ENCODE results near the gene TIMM17B. TPM values are rescaled to one million over a fixed set of nuclear protein-coding genes. Genes with fewer than 3 reads are reported as not detected.

TIMM17B gene
- total and polyA plus RNA-seq, 2 of the 8 experiments (the other 6 are each of a cell fraction or from before 2014, with no cell fraction given), result 77.8 to 246 TPM

DNA sequence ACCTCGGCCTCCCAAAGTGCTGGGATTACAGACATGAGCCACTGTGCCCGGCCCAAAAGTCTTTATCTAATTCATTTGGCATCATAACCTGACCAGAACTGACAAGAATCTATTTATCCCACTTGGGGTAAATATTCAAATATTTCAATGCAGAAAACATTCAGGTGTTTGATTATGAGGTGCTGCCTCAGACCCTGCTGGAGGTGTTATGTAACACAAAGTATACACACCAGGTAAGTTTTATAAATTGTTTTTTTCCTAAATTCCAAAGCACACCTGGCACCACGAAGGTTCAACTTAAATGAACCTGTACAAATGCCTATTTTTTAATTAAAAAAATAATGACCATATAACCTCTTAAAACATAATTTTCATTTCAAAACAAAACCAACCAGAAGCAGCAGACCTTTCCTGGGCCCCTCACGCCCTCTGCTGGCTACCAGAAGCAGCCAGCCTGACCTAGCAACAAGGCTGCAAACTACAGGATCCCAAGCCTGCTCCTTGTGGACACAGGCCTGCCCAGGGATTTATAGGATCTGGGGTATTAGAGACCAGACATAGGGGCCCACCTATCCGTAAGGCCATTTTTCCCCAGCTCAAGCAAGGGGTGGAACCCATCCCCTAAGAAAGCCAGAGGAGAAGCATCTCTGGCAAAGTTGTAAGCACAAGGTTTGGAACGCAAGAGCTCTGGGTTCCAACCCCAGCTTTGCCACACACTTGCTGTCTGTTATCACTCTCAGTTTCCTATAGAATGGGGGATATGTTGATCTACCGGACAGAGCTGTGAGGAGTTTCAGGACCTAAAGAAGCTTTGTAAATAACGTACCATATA lies 48.2 kb upstream of the TIMM17B start:
- Histone ChIP-seq H3K56ac (replicated peaks; ENCODE audit: insufficient read length, low read depth, low read length) (no peak overlapping the region), H3K9me3 (ENCODE audit: insufficient read depth in 2 of 2, low read depth in 1 of 2, low read length in 1 of 2) (no peaks in the 10 kb centered on the region), H3K14ac (ENCODE audit: insufficient read length) (no peak overlapping the region), H3K4me2 (ENCODE audit: insufficient read depth in 1 of 2, low read depth in 2 of 2, low read length in 2 of 2) (no peak overlapping the region), H2BK12ac (ENCODE audit: low read depth, low read length) (no peak overlapping the region), H4K5ac (ENCODE audit: insufficient read length, low read depth, low read length) (no peak overlapping the region), H3K79me2 (ENCODE audit: control insufficient read depth in 1 of 2, insufficient read depth in 2 of 2, low read length in 2 of 2) (peaks cover 0 to 47% of the 10 kb centered on the region in 2 experiments; a peak in 2 of 4 replicates), H3K23me2 (ENCODE audit: low read depth, low read length) (no peaks in the 10 kb centered on the region; the same call in 1 of the 2 replicates), H2BK120ac (replicated peaks; ENCODE audit: low read depth, low read length) (no peak overlapping the region), H2BK5ac (ENCODE audit: low read depth, low read length) (no peak overlapping the region), H3K27ac (ENCODE audit: low read depth, low read length) (no peak overlapping the region), H3K79me1 (ENCODE audit: low read depth, low read length) (no peaks in the 10 kb centered on the region), H3K27me3 (replicated peaks in 1 of 4; ENCODE audit: control insufficient read depth in 3 of 4, extremely low read depth in 1 of 4, insufficient read depth in 3 of 4, low read length in 3 of 4) (no peaks in the 10 kb centered on the region), H2BK15ac (ENCODE audit: low read length) (no peak overlapping the region), H3K23ac (ENCODE audit: insufficient read length) (no peak overlapping the region), H3K36me3 (ENCODE audit: control insufficient read depth in 2 of 4, insufficient read depth in 4 of 4, low read length in 3 of 4) (peaks cover 0 to 6% (median 0%) of the 10 kb centered on the region in 4 experiments; a peak in 3 of 8 replicates), H4K91ac (replicated peaks; ENCODE audit: insufficient read length, low read length) (no peak overlapping the region), H4K20me1 (replicated peaks in 1 of 2; ENCODE audit: control insufficient read depth in 1 of 2, insufficient read depth in 2 of 2, low read length in 2 of 2) (peaks cover 0 to 15% of the 10 kb centered on the region in 2 experiments), H2AK5ac (ENCODE audit: low read depth, low read length) (no peak overlapping the region), H3K4me1 (replicated peaks in 1 of 4; ENCODE audit: control insufficient read depth in 3 of 4, insufficient read depth in 4 of 4, low read length in 3 of 4) (0 out of 7 replicates have a peak, but pooled peaks cover 0 to 2% (median 0%) of the 10 kb centered on the region in 4 experiments), H3K9ac (replicated peaks in 1 of 4; ENCODE audit: extremely low read depth in 1 of 4, low read depth in 3 of 4, low read length in 3 of 4) (no peak overlapping the region), H3K4ac (replicated peaks; ENCODE audit: insufficient read length, low read depth, low read length) (no peak overlapping the region), H4K8ac (ENCODE audit: extremely low read depth, insufficient read depth, low read length) (no peak overlapping the region), H2AFZ (ENCODE audit: low read length) (no peak overlapping the region), H2BK20ac (ENCODE audit: low read length) (no peak overlapping the region), H3K4me3 (ENCODE audit: extremely low read depth in 1 of 4, insufficient read depth in 2 of 4, low read depth in 3 of 4, low read length in 4 of 4) (no peak overlapping the region), H3K18ac (ENCODE audit: extremely low read depth, low read length) (no peak overlapping the region)
- ChIA-PET CTCF (ENCODE audit: partially characterized antibody) (interaction anchor here (0.6 to 1.9 kb wide), 12 partner anchors 8 to 339 kb away, joined by 3 to 12 read pairs (median 3); no protein-coding TSS in a partner anchor), POLR2A (ENCODE audit: partially characterized antibody) (interaction anchor here (1.0 to 1.7 kb wide), 8 partner anchors 12 to 36 kb away, joined by 3 to 15 read pairs (median 4); partner anchors contain the start of genes OTUD5 and SLC35A2)
- DNase-seq (ENCODE audit: low read depth in 1 of 2, low spot score in 2 of 2), result peak in 1 of 2 experiments; percentile 47
- peak; percentile 96 for FAIRE-seq
- TF ChIP-seq TAF7 (optimal IDR thresholded peaks at IDR 0.05; ENCODE audit: borderline replicate concordance, low read depth, low read length) (no peak), RAD21 (IDR thresholded peaks at IDR 0.05 in 1 of 2, conservative IDR thresholded peaks at IDR 0.05 in 1 of 2; ENCODE audit: low read depth in 2 of 2, low read length in 2 of 2) (peak; percentile 69 to 81), RFX5 (IDR thresholded peaks at IDR 0.05; ENCODE audit: borderline replicate concordance, low read depth, low read length) (peak; percentile 58)
- TF ChIP-seq, protein P1, sequence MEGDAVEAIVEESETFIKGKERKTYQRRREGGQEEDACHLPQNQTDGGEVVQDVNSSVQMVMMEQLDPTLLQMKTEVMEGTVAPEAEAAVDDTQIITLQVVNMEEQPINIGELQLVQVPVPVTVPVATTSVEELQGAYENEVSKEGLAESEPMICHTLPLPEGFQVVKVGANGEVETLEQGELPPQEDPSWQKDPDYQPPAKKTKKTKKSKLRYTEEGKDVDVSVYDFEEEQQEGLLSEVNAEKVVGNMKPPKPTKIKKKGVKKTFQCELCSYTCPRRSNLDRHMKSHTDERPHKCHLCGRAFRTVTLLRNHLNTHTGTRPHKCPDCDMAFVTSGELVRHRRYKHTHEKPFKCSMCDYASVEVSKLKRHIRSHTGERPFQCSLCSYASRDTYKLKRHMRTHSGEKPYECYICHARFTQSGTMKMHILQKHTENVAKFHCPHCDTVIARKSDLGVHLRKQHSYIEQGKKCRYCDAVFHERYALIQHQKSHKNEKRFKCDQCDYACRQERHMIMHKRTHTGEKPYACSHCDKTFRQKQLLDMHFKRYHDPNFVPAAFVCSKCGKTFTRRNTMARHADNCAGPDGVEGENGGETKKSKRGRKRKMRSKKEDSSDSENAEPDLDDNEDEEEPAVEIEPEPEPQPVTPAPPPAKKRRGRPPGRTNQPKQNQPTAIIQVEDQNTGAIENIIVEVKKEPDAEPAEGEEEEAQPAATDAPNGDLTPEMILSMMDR (IDR thresholded peaks at IDR 0.05; ENCODE audit: control extremely low read depth in 1 of 3, insufficient read depth in 1 of 3, low read depth in 1 of 3, low read length in 3 of 3), result peak; percentile 69 to 81 (median 78)
- WGBS, 2 experiments (ENCODE audit: extremely low coverage in 1 of 2, insufficient coverage in 1 of 2, insufficient read length in 1 of 2, insufficient replicate concordance in 2 of 2, low coverage in 1 of 2, low lambda C conversion rate in 2 of 2, missing lambda C conversion rate in 1 of 2), result 69% methylated on average over 7 of the region's 8 CpGs; no CpG with 5 or more reads in 1 of the 2 experiments
